ENCODE measurements around the gene USP46. TPM values are rescaled to one million over a fixed set of nuclear protein-coding genes. Genes with fewer than 3 reads are reported as not detected.

Gene USP46
- total RNA-seq, 1 donor from 2014 or later, result 27.3 TPM

- no peak for TF ChIP-seq CTCF (IDR thresholded peaks at IDR 0.05)
- Mint-ChIP-seq H3K27me3 (ENCODE audit: low read depth) (no peaks in the 10 kb centered on the region), H3K27ac (ENCODE audit: unreplicated experiment) (no peak overlapping the region), H3K4me1 (ENCODE audit: low read depth) (peaks cover 35% of the 10 kb centered on the region), H3K9me3 (ENCODE audit: low read depth) (no peaks in the 10 kb centered on the region), H3K4me3 (ENCODE audit: unreplicated experiment) (no peak overlapping the region), H3K36me3 (ENCODE audit: low read depth) (no peaks in the 10 kb centered on the region)
- no peak for DNase-seq (ENCODE audit: low spot score)
These were observed 10.3 kb downstream of the USP46 start for GRCh38 chr4:52648836-52649235.

GRCh38 chr4:52646741-52647140, 12.4 kb downstream of the USP46 start:
- TF ChIP-seq CTCF (IDR thresholded peaks at IDR 0.05), result no peak
- Mint-ChIP-seq H3K36me3 (ENCODE audit: low read depth) (no peaks in the 10 kb centered on the region), H3K27me3 (ENCODE audit: low read depth) (no peaks in the 10 kb centered on the region), H3K4me1 (ENCODE audit: low read depth) (peaks cover 47% of the 10 kb centered on the region), H3K9me3 (ENCODE audit: low read depth) (no peaks in the 10 kb centered on the region), H3K27ac (ENCODE audit: unreplicated experiment) (no peak overlapping the region), H3K4me3 (ENCODE audit: unreplicated experiment) (no peak overlapping the region)
- no peak for DNase-seq (ENCODE audit: low spot score)

GRCh38 chr4:52646096-52646495, 13.0 kb downstream of the USP46 start:
- TF ChIP-seq CTCF (IDR thresholded peaks at IDR 0.05), result no peak

GRCh38 chr4:52645300-52645699, 13.8 kb downstream of the USP46 start:
- Mint-ChIP-seq H3K36me3 (ENCODE audit: low read depth) (no peaks in the 10 kb centered on the region), H3K27ac (ENCODE audit: unreplicated experiment) (no peak overlapping the region), H3K4me1 (ENCODE audit: low read depth) (peaks cover 55% of the 10 kb centered on the region), H3K9me3 (ENCODE audit: low read depth) (no peaks in the 10 kb centered on the region), H3K27me3 (ENCODE audit: low read depth) (no peaks in the 10 kb centered on the region), H3K4me3 (ENCODE audit: unreplicated experiment) (no peak overlapping the region)
- no peak for TF ChIP-seq CTCF (IDR thresholded peaks at IDR 0.05)
- DNase-seq (ENCODE audit: low spot score), result no peak

More at GRCh38 chr4:52646096-52646495, 13.0 kb downstream of the USP46 start:
- Mint-ChIP-seq H3K9me3 (ENCODE audit: low read depth) (no peaks in the 10 kb centered on the region), H3K4me1 (ENCODE audit: low read depth) (peaks cover 51% of the 10 kb centered on the region), H3K36me3 (ENCODE audit: low read depth) (no peaks in the 10 kb centered on the region), H3K27me3 (ENCODE audit: low read depth) (no peaks in the 10 kb centered on the region), H3K4me3 (ENCODE audit: unreplicated experiment) (no peak overlapping the region), H3K27ac (ENCODE audit: unreplicated experiment) (no peak overlapping the region)
- no peak for DNase-seq (ENCODE audit: low spot score)

- DNase-seq (ENCODE audit: low spot score), result no peak
- peaks cover 53% of the 10 kb centered on the region for H3K4me1 Mint-ChIP-seq (ENCODE audit: low read depth)
- no peaks in the 10 kb centered on the region for H3K36me3 Mint-ChIP-seq (ENCODE audit: low read depth)
These were observed 15.3 kb downstream of the USP46 start for GRCh38 chr4:52643785-52644244.

More at GRCh38 chr4:52643785-52644244, 15.3 kb downstream of the USP46 start:
- Mint-ChIP-seq H3K27ac (ENCODE audit: unreplicated experiment) (peak overlapping the region; percentile 29), H3K27me3 (ENCODE audit: low read depth) (no peaks in the 10 kb centered on the region), H3K4me3 (ENCODE audit: unreplicated experiment) (no peak overlapping the region), H3K9me3 (ENCODE audit: low read depth) (no peaks in the 10 kb centered on the region)
- no peak for TF ChIP-seq CTCF (IDR thresholded peaks at IDR 0.05)
